GM19452 (cell line): ENCODE results near the gene ABCB8.
"Not testable (repeated sequence)": the region's sequence is repeated elsewhere in the genome, so short reads cannot be mapped to it uniquely, and the experiment has no call there.

ENCODE experiments used
- ATAC-seq: cut with Tn5 transposase; IDR thresholded peaks from one replicate; pipeline ENCODE4 v1.9.1; 2021; ENCODE audit not compliant: unreplicated experiment

ABCB8 gene

GRCh38 chr7:151033864-151034249, 5.6 kb downstream of the ABCB8 start:
- ATAC-seq = no peak

- ATAC-seq = no peak
Observed at GRCh38 chr7:151034312-151035025, 6.2 kb downstream of the ABCB8 start.

- ATAC-seq = no peak
Observed at GRCh38 chr7:151035026-151035717, 6.9 kb downstream of the ABCB8 start.

- ATAC-seq = no peak
Observed at GRCh38 chr7:151035902-151036301, 7.7 kb downstream of the ABCB8 start.

GRCh38 chr7:151038951-151039849, 10.9 kb downstream of the ABCB8 start:
- no peak for ATAC-seq

- no peak for ATAC-seq
Observed at GRCh38 chr7:151039850-151040548, 11.7 kb downstream of the ABCB8 start.

GRCh38 chr7:151040616-151041375, 12.5 kb downstream of the ABCB8 start:
- no peak for ATAC-seq

GRCh38 chr7:151043449-151043848, 15.2 kb downstream of the ABCB8 start:
- not testable (repeated sequence) for ATAC-seq

- ATAC-seq = no peak
Observed at GRCh38 chr7:151043959-151044358, 15.7 kb downstream of the ABCB8 start.

- ATAC-seq = no peak
Observed at GRCh38 chr7:151045262-151045661, 17.0 kb downstream of the ABCB8 start.

GRCh38 chr7:151045967-151046366, 17.7 kb downstream of the ABCB8 start:
- ATAC-seq = no peak

GRCh38 chr7:151046603-151047573, 18.6 kb downstream of the ABCB8 start:
- no peak for ATAC-seq

GRCh38 chr7:151047976-151048815, 19.9 kb downstream of the ABCB8 start, which contains the start of gene ASIC3:
TSS of gene ASIC3 (plus strand) at chr7:151048531. CDS start at chr7:151048886, 355 bp downstream.
- ATAC-seq = no peak

GRCh38 chr7:151048911-151049463, 20.7 kb downstream of the ABCB8 start:
- no peak for ATAC-seq

- ATAC-seq = no peak
Observed at GRCh38 chr7:151051108-151051507, 22.9 kb downstream of the ABCB8 start.

GRCh38 chr7:151053096-151053495, 24.8 kb downstream of the ABCB8 start:
- ATAC-seq = no peak

GRCh38 chr7:151053751-151054150, 25.5 kb downstream of the ABCB8 start:
- no peak for ATAC-seq

GRCh38 chr7:151056283-151056665, 28.0 kb downstream of the ABCB8 start:
- ATAC-seq = no peak
